Esophagus muscularis mucosa (tissue), 4 donors: ENCODE results near the gene PLSCR2.

Experiments
- CTCF ChIP-seq, 3 experiments: fragments of 200-600 bp in 2 of 3; fragments of 450-650 bp in 1 of 3; sonication (generic) in 2 of 3; IDR thresholded peaks; one replicate each; pipeline ENCODE4 v1.5.1; 2017 to 2019; ENCODE audit warnings: antibody characterized with exemption in 3 of 3, mild to moderate bottlenecking in 2 of 3, moderate library complexity in 1 of 3
- EP300 ChIP-seq: sonication (generic); formaldehyde crosslinking; IDR thresholded peaks from one replicate; pipeline ENCODE4 v1.6.1; 2017; ENCODE audit warnings: antibody characterized with exemption
- POLR2A ChIP-seq: fragments of 450-650 bp; IDR thresholded peaks from one replicate; pipeline ENCODE4 v1.6.1; 2017; ENCODE audit warnings: antibody characterized with exemption, moderate library complexity, mild to moderate bottlenecking, low read depth
- POLR2AphosphoS5 ChIP-seq, 2 donors: sonication (generic); formaldehyde crosslinking; IDR thresholded peaks; one replicate each; pipeline ENCODE4 v1.6.1; 2017; ENCODE audit warnings: antibody characterized with exemption in 2 of 2

DNA sequence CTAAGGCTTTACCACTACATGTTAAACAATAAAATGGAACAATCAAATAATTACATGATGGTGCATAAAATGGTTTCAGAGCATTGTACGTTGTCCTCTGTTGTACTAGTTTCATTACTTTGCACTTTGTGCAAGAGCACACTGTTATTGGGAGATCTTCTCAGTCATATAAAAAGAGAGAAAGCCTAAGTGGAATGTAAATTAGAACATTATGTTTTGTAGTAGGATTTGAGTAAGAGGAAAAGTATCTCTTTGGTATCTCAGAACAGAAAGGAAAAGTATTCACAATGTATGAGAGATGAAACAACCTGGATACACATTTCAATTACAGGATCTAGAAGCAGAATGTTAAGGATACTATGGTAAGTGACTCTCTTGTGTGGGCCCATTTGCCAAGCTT, 26.9 kb upstream of the PLSCR2 start:
- TF ChIP-seq CTCF (IDR thresholded peaks at IDR 0.05): no peak
- TF ChIP-seq POLR2A: no peak
- TF ChIP-seq POLR2AphosphoS5 (IDR thresholded peaks at IDR 0.05): no peak
- TF ChIP-seq EP300: no peak
